GM10266 (cell line): ENCODE data around the gene VWA8.

ENCODE experiments used
- DNase-seq: peaks from one replicate; pipeline ENCODE4 v3.0.0; 2012; ENCODE audit errors: extremely low spot score
- TF ChIP-seq, protein P1 (sequence below): IDR thresholded peaks from 2 replicates; pipeline ENCODE4 v1.5.1; 2012; ENCODE audit warnings: mild to moderate bottlenecking, low read depth; ENCODE audit not compliant: control insufficient read depth, insufficient read depth; ENCODE audit errors: missing control alignments

VWA8 gene

DNA sequence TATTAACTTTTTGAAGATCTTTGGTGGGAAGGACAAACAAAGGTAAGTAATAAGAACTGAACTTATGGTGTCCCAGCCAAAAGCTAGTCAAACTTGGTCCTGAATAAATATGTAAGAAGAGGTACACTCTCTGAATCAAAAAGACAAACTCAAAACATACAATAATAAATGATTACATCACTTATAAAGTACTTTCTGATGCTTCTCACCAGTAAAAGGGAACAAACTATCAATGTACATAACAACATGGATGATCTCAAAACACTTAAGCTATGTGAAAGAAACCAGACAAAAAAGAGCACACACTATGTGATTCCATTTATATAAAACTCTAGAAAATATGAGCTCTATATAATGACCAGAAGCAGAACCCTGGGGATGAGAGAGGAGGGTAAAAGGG is 138.3 kb downstream of the VWA8 start:
- no peak for DNase-seq

DNA sequence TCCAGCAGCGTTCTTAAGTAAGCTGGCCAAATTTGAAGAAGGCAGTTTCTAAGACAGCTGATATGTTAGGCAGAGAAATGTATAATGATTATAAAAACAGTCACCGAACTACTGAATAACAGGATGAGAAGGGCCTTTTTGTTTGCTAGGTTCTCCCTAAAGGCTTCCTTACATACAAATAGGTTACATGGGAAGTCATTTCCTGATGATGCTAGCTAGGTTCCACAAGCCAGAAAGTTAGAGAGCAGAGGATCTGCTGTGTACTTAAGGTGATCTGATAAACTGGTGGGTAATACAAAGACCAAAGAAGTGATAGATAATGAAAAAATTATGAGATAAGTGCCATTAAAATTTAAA is 139.7 kb downstream of the VWA8 start:
- TF ChIP-seq, protein P1, sequence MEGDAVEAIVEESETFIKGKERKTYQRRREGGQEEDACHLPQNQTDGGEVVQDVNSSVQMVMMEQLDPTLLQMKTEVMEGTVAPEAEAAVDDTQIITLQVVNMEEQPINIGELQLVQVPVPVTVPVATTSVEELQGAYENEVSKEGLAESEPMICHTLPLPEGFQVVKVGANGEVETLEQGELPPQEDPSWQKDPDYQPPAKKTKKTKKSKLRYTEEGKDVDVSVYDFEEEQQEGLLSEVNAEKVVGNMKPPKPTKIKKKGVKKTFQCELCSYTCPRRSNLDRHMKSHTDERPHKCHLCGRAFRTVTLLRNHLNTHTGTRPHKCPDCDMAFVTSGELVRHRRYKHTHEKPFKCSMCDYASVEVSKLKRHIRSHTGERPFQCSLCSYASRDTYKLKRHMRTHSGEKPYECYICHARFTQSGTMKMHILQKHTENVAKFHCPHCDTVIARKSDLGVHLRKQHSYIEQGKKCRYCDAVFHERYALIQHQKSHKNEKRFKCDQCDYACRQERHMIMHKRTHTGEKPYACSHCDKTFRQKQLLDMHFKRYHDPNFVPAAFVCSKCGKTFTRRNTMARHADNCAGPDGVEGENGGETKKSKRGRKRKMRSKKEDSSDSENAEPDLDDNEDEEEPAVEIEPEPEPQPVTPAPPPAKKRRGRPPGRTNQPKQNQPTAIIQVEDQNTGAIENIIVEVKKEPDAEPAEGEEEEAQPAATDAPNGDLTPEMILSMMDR = no peak
- no peak for DNase-seq

More for the DNA sequence above, 138.3 kb downstream of the VWA8 start:
- TF ChIP-seq, protein P1 = no peak

DNA sequence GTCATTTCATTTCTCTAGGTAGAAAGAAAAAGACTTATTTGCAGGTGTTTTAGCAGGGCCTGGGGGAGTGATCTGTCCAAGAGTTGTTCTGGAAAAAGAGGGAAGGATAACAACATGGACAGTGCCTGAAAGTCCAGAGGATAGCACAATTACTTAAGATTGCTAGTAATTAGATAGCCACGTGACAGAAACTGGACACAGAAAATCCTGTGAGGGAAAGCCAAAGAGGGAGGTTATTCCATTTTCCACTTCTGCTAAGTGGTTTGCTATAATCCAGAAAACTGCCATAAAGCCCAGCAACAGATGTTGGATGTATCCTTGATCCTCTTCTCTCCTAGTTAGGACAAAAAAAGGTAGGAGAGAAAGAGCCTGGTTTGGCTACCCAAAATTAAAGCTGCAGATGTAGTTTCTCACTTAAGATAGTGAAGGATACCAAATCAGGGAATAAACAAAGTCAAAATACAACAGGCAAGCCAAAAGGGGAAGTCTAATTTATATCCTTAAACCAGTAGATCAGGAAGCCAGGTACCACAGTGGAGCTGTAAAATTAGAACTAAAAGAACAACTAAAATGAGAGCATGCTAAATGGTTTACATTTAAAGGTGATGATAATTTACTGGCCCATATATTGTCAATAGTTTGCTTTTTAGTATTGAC is 140.2 kb downstream of the VWA8 start:
- TF ChIP-seq, protein P1 = no peak
- DNase-seq = no peak

DNA sequence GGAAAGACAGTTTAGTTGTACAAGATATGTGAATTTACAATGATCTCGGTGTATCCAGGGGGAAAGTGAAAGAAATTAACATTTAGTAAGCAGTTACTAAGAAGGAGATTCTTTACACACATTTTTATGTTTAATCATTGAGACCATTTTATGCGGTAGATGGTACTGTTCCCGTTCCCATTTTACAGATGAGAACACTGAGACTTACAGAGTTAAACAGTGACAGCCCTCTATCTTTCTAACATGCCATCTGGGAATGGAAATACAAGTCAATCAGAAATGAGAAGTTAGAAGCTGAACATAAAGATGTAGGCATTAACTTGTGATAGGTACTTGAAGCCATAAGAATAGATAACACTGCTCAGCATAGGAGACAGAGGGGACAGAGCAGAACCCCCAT is 144.9 kb downstream of the VWA8 start:
- no peak for DNase-seq
- TF ChIP-seq, protein P1 = no peak

DNA sequence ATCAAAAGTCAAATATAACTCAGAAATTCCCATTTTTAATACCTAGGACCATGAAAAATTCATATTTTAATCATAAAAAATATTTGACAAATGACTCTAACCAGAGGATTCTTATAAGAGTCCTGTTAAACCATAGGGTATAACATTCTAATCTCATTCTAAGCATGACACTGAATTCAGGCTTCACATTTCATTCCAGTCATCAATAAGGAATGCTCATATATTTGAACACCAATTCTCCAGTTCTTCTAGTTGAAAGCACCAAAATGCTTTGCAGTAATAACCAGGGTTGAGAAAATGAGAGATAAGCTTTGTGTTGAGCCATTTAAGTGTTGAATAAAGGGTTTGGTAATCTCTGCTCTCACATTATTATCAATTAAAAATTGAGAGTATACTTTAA is 147.5 kb downstream of the VWA8 start:
- DNase-seq = no peak
- TF ChIP-seq, protein P1 = no peak

DNA sequence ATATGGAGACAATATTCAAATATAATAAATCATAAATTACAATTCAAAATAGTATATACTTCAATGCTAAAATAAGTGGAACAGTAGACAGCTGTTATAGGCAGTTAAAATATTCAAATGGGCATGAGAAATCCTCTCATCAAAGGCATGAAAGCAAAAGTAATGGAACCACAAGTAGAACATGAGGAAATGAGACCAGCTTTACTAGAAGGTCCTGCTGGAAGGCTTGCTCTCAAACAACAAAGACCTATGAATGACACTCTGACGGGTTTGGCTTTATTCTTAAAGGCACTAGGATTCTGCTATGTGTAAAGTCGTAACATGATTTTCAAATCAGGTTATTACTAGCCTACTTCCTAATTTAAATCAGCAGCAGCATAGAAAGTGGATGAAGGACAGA is 148.1 kb downstream of the VWA8 start:
- peak; percentile 17 for DNase-seq
- TF ChIP-seq, protein P1 = no peak

DNA sequence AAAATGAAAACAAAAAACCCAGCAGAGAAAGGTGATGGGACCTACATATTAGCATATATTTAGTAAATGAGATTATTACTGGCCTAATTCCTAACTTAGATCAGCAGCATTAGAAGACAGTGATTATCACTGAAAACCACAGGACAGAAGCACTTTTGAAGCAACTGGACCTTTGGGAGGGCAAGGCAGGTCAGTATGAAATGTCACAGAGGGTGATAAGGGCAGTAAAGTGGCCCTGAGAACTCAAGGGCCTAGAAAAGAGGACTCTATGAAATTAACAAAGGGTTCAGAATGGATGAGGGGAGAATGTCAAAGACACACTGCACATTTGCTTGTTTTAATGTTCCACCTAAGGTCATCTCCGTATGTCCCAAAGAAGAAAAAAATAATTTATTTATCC is 148.7 kb downstream of the VWA8 start:
- TF ChIP-seq, protein P1 = no peak
- no peak for DNase-seq
